HG02571 (cell line): ENCODE data around the gene RAD51B.
"Not testable (repeated sequence)": the region's sequence is repeated elsewhere in the genome, so short reads cannot be mapped to it uniquely, and the experiment has no call there.

Experiments used
- ATAC-seq: cut with Tn5 transposase; IDR thresholded peaks from one replicate; pipeline ENCODE4 v1.9.1; 2021; ENCODE audit warnings: mild to moderate bottlenecking, moderate library complexity; ENCODE audit not compliant: unreplicated experiment

Gene RAD51B

GRCh38 chr14:67819563-67820421 is at the start of gene RAD51B:
RAD51B (plus strand) TSS chr14:67819779.
- peak; percentile 63 for ATAC-seq

- no peak for ATAC-seq
Measured at GRCh38 chr14:67773844-67774377, 45.7 kb upstream of the RAD51B start.

GRCh38 chr14:67776653-67777322 is 42.8 kb upstream of the RAD51B start:
- ATAC-seq: no peak

- no peak for ATAC-seq
Measured at GRCh38 chr14:67778792-67779191, 40.8 kb upstream of the RAD51B start.

- no peak for ATAC-seq
Measured at GRCh38 chr14:67782090-67782489, 37.5 kb upstream of the RAD51B start.

- no peak for ATAC-seq
Measured at GRCh38 chr14:67784244-67784823, 35.2 kb upstream of the RAD51B start.

GRCh38 chr14:67785270-67786109 is 34.1 kb upstream of the RAD51B start:
- no peak for ATAC-seq

GRCh38 chr14:67787673-67788072 is 31.9 kb upstream of the RAD51B start:
- ATAC-seq: no peak

- no peak for ATAC-seq
Measured at GRCh38 chr14:67798731-67799130, 20.8 kb upstream of the RAD51B start.

- ATAC-seq: no peak
Measured at GRCh38 chr14:67800743-67801142, 18.8 kb upstream of the RAD51B start.

- ATAC-seq: no peak
Measured at GRCh38 chr14:67806246-67806645, 13.3 kb upstream of the RAD51B start.

GRCh38 chr14:67814821-67815220 is 4.8 kb upstream of the RAD51B start:
- ATAC-seq: no peak

- ATAC-seq: no peak
Measured at GRCh38 chr14:67815573-67816225, 3.9 kb upstream of the RAD51B start.

- peak; percentile 83 for ATAC-seq
Measured at GRCh38 chr14:67816326-67817002, 3.1 kb upstream of the RAD51B start, which contains the start of gene ZFYVE26. ZFYVE26 (minus strand) TSS chr14:67816590; CDS start chr14:67815963, 627 bp downstream.

GRCh38 chr14:67817750-67818438 is 1.7 kb upstream of the RAD51B start:
- ATAC-seq: no peak

GRCh38 chr14:67818476-67818875 is 1.1 kb upstream of the RAD51B start:
- ATAC-seq: not testable (repeated sequence)

GRCh38 chr14:67820428-67820971 is 921 bp downstream of the RAD51B start:
- ATAC-seq: no peak

- ATAC-seq: no peak
Measured at GRCh38 chr14:67821121-67821520, 1.5 kb downstream of the RAD51B start.

GRCh38 chr14:67831113-67831512 is 11.5 kb downstream of the RAD51B start:
- ATAC-seq: no peak
